Amygdala (tissue), 56 donors: ENCODE data around the gene HMCN2.

Source experiments
- DNase-seq, 56 donors: peaks; one replicate each; lab custom pipeline; 2025; lab: John Stamatoyannopoulos, UW

HMCN2 gene

DNA sequence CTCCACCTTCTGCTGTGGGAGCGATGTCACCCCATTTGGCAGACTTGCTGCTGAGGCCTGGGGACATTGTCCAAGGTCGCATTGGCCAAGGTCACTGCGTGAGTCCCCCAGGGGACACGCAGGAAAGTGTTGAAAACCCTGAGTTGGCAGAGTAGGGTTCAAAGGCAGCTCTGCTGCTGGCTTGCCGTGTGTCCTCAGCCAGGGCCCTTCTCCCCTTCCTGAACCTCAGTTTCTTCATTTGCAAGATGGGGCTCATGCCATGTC lies 193.2 kb downstream of the HMCN2 start:
- DNase-seq = no peak

DNA sequence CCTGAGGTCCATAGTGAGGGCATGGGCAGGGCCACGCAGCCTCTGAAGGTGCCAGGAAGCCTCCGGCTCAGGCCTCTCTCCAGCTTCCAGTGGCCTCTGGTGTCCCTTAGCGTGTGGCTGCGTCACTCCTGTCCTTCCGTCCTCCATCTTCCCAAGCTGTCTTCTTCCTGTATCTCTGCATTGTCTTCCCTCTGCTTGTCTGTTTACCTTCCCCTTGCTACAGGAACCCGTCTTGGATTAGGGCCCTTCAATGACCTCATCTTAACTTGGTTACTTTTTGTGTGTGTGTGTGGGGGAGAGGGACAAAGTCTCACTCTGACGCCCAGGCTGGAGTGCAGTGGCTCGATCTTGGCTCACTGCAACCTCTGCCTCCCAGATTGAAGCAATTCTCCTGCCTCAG lies 193.6 kb downstream of the HMCN2 start:
- DNase-seq = no peak

DNA sequence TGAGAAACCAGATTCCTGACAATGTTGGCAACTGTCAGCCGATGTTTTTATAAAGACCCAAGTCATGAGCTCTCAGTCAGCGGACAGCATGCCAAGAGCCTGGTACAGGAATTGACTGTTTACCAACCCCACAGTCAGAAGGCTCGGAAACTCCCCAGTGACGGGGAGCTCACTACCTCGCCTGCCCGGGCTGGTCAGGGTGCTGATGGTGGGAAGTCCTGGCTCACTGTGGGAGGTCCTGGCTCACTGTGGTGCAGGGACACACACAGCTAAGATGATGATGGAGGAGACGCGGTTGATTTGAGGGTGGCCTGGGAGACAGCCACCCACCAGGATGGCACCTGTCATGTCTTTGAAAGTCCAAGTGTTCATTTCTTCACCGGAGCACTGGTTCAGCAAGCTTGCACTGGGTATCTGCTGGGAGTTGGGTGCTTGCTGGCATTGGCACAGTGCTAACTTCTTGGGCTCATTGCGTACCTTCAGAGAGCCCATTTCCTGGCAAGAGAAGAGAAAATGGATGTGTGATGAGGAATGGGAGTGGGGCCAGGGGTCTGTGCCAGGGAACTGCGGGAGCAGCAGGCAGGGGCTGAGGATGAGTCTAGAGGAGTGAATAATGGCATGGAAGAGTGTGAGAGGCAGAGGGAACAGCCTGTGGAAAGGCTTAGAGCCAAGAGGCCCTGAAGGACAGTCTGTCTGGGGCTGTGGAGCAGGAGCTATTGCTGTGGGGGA lies 194.5 kb downstream of the HMCN2 start:
- peak in 1 of 56 donors; percentile 16 for DNase-seq

DNA sequence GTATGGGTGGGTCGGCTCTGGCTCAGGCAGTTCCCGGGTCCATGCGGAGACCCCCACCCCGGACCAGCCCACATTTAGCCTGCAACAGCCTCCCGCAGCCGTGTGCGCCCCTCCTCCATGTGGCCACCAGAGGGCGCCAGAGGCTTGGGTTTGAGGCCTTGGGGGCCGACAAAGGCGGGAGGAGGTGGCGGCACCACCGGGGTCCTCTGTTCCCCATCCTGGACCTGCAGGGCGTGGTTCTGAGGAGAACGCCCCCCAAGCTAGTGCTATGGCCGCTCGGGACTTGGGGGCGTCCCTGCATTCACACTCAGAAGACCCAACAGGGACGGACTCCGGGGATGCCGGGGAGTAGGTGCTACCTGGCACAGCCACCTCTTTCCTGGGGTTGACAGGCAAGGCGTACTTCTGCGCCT lies 195.7 kb downstream of the HMCN2 start:
- DNase-seq = peak in 33 of 56 donors; percentile 3 to 72 (median 31)

DNA sequence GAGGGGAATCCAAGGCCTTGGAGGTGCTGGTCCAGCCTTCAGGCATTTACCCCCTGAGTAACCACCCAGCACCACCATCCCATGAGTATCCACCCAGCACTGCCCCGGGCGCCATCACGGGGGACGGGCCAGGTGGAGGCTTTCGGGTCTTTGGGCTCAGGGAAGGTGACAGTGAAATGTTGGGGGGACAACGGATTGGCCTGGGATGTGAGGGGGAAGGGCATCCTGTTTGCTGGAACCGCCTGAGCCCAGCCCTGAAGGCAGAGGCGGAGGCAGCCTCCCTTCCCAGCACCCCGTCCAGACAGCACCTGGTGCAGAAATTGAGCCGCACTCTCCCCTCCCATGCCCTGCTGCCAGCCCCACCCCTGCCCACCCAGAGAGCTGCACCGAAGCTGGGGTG lies 196.2 kb downstream of the HMCN2 start:
- DNase-seq = no peak

DNA sequence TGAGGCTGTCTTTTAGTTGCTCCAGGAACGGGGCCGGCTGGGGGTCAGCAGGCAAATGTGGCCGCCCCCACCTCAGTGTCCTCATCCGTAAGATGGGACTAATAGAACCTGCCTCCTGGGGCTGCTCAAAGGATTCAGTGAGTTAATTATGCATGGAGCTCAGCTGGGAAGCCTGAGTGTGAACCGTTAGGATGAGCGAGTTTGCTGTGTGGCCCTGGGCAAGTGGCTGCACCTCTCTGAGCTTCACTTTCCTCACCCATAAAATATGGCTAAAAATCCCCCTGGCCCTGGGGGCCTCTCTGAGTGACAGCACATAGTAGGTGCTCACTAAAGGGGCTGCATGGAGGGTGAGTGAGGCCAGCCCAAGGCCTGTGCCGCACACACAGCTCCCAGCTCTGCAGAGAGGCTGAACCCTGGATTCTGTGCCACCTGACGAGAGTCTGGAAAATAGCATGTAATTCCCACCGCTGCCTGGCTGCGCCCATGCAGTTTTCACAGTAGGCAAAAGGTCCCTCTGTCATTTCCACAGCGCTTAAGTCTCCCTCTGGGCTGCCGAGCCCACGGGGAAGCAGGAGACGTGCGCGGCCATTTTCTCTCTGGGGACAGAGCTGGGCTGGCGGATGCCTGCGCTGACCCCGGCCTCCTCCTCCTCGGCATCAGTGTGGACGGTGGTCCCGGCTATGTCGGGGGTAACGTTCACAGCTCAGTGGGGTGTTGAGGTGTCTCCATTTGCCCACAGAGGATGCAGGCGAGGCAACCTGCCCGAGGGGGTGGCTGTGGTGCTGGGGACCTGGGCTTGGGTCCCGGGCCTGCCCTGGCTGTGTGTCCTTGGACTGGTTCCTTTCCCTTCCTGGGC lies 197.4 kb downstream of the HMCN2 start:
- DNase-seq = no peak

DNA sequence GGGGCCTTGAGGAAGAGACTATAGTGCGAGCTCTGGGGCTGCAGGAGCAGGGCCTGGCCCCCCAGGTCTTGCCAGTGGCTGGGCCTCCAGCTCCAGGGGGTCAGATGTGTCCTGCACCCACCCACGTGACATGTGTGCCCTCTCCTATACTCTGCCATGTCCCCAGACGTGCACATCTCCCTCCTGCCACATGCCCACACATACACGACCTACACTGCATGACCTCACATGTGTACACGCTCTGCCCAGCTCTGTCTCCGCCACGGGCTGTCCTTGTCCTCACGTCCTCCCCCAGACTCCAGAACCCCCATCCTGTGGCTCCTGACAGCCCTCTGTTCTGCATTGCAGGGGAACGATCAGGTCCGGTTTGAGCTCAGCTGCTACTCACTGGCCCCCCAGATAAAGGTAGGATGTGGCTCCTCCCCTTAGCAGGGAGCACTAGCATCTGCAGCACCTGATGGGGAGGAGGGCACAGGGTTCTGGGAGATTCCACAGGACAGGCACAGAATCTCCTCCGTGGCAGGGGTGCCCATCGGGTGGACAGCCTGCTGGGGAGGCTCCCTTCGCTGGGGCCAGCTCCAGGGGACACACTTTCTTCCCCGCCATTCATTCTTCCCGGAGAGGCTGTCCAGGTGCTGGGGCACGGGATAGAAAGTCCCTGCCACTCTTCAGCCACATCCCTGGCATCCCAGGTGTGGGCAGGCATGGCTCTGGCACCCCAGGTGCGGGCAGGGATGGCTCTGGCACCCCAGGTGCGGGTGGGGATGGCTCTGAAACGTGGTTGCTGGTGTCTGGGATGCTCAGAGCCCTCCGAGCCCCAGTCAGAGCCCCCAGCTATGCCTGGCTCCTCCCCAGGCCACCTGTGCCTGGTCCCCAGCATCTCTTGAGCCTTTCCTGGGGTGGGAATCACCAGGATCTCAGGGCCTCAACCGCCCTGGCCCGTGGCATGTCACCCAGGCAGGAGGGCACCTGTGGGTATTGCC lies 198.5 kb downstream of the HMCN2 start:
- DNase-seq = no peak

DNA sequence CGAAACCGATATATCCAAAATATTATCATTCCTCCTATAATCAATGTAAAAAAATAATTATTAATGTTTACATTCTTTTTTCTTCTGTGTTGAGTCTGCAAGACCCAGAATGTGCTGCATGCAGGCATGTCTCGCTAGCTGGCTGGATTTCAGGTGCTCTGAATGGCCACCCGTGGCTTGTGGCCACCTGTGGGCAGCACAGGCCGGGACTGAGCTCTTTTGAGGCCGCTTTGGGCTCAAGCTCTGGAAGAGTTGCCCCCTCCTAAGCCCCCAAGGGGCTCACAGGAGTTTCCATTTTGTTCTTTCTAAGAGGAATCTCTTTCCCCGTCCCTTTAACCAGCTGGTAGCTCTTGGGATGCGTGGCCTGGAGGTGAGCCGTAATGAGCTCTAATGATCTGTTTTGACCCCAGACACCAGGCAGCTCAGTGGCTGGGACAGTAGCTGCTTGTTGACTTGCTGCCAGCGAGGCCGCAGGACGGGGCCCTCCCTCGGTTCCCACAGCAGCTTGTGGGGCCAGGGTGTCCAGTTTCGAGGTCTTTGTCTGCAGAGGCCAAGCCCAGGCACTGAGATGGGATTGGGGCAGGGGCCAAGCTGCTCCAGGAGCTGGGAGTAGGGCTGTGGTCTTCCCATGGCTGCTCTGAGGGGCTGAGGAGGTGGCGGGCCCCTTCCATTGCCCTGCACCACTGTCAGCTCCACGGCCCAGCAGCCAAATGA lies 200.0 kb downstream of the HMCN2 start:
- no peak for DNase-seq

DNA sequence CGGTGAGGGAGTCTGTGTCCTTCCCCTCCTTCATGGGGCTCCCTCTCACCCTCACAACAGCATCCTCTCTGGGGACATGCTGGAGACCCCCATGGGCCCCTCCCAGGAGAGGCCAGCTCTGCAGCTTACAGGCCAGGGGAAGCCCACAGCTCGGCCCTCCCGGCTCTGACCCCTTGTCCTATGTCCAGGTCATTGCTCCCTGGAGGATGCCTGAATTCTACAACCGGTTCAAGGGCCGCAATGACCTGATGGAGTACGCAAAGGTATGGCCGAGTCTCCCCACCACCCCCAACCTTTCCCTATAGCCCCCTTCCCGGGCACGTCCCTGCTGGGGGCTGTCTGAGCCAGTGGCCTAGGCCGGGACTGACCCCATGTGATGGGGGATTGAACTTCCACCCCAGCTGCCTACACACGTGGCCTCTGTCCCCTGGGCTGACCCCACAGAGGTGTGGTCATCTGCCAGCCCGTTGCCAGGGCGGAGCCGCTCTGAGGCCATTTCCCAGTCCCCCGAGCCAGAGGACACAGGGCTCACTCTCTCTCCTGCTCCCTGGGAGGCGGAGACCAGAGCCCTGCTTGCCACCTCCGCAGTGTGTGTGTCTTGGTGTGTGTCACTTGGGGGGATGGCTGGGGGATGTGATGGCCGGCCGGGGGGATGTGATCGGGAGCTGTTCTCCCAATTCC lies 201.1 kb downstream of the HMCN2 start:
- DNase-seq = no peak

DNA sequence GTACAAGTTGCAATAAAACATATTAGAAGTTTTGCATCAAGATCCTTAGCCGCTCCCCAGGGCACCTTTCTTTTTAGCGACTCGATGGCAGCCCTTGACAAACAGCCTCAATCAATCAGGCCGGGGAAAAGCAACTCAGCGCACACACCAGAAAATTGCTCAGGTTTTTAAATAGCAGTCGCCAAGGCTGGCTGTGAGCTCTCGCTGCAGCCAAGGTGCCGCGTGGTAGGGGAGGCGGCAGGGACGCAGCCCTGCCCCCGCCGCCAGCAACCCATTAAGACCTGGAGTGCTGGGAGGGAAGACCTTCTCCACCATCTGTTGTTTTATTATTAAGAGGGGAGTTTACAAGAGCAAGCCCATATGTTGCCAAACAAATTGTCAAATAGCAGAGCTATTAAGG lies 201.8 kb downstream of the HMCN2 start:
- peak in 3 of 56 donors; percentile 2 to 16 (median 15) for DNase-seq

DNA sequence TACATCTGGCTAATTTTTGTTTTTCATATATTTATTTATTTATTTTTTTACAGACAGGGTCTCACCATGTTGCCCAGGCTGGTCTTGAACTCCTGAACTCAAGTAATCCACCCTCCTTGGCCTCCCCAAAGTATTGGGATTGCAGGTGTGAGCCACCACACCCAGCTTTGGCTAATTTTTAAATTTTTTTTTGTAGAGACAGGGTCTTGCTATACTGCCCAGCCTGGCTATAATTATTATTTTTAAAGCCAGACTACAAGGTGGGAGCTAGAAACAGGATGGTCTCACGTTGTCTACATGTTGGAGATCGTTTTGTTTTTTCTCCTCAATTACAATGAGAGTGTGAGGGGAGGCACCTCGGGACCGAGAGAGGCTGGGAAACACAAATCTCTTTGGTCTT lies 203.0 kb downstream of the HMCN2 start:
- DNase-seq = no peak

DNA sequence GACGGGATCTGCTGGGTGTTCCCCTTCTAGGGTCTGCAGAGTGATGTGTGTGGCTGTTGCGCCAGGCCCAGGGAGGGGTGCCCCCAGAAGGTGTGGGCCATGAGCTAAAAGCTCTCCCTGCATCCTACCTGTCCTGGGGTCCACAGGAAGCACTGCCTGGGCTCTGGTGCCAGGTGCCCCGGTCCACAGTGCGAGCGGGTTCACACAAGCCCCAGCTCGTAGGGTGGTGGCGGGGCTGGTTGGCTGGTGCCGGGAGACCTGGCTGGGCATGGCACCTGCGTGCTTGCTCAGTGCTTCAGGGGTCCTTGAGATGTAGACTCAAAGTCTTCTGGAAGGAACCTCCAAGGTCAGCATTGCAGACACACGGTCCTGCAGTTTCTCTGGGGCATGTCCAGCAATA lies 204.7 kb downstream of the HMCN2 start:
- no peak for DNase-seq

DNA sequence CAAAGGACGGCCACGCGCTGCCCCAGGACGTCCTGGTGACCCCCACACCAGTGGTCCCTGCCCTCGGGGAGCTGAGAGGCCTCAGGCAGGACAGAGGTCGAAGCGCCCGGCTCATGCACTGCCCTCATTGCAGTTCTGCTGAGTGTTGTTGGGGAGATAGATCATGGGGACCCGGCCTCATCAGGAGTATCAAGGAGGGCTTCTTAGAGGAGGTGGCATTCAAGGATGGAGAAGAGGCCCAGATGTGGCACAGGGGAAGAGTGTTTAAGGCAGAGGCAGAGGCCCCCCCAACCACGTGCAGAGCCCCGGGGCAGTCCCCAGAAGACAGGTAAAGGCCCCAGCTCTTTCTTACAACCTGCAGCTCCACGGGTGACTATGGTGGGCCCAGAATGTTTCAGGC lies 205.4 kb downstream of the HMCN2 start:
- DNase-seq = no peak

DNA sequence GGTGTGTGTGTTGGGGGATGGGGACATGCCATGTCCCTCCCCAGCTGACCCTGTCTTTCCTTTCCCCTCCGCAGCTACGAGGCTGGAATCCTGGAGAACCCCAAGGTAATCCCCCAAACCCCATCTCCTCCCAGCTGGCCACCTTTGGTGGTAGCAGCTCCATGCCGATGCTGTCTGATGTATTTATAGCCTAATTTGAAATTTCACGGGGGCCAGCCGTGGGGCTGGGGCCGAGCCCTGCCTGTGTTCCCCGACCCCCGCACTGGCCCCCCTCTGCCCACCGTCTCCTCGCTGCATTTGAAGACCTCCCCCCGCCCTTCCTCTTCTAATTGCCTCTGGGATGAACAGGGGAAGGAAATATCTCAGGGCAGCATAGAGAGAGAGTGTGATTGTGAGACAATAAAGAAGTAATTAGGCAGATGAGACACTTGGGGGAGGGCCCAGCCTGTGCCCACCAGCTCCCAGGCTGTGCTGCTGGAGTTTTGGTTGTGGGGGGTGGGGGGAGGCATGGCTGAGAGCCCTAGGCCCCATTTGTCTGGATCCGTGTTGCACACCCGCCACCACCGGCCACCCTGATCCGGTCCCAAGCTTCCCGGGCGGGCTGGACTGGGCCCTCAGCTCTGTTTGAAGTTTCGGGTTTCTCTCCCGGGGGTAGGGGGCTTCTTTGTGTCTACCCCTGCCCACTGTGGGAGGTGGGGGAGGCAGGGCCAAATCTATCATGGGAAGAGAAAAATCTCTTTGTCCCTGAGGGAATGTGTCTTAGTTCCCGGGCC lies 206.0 kb downstream of the HMCN2 start:
- no peak for DNase-seq

DNA sequence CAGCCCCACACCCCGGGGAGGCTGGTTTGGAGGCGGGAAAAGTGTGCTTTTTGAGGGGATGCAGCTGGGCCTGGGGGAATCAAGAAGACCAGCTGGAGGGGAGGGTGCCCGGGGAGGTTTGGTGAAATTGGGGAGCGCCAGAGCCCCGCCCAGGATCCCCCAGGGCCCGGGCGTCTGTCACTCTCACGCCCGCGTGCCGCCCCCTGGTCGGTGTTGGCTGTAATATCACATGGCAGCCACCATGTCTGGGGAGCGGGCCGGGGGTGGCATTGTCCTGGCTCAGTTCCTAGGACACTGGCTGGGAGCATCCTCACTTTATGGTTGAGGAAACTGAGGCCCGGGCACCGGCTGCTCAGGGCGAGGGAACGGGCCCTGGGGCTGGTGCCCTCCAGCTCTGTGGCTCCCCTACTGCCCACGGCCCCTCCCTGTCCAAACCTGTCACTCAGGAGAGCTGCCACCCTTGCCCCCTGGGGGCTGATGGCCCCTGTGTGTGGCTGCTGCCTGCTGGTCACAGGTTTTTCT lies 206.7 kb downstream of the HMCN2 start:
- DNase-seq = no peak

DNA sequence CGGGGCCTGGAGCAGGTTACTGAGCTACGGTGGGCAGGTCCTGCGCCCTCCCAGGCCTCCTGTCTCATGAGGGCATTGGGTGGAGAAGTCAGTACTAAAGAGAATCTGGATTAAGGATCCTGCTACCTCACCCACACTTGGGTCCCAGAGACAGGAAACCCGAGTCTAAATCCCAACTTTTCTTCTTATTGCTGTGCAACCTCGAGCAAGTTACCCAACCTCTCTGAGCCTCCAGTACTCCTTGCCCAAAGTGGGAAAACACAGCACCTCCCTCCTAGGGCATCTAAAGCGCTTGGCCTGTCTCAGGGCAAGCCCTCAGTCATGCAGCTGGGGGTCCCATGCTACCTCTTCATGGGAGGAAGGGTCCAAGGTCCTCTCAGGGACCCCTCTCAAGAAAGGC lies 207.4 kb downstream of the HMCN2 start:
- DNase-seq = no peak

DNA sequence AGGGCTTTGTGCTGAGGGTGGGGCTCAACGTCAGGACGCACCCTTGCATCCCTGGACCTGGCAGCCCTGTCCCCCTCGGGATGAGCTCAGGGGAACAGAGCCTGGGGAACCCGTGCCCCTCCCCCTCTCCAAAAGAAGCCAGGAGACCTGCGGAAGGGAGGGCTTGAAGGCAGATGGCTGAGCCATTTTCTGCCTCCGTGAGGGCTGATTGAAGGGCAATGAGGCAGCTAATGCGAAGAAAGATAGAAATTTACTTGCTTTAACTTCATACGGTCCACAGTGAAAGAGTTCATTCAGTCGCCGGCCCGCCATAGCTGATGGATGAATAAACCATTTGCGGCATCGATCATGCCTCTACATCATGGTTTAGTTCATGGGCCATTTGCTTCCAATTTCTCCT lies 208.0 kb downstream of the HMCN2 start:
- DNase-seq = no peak

DNA sequence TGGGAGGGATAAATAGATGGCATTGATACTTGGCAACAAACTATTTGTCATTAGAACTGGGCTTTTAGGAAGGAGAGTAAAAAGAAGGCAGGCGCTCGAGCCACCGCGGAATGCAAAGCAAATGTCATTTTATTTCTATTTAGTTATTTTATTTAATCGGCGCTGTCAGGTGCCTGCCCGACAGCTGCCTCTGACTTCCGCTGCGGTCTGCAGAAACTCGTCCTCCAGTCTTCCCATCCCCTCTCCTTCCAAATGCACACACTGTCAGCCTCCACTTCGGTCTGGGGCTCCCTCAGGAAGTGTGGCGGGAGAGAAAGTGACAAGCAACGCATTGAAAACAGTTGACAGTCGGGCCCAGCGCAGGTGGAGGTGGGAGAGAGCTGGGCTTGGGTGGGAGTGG lies 208.5 kb downstream of the HMCN2 start:
- DNase-seq = no peak
